HG03442 (cell line): Measurements from ENCODE around the gene PYROXD2.
"Not testable (repeated sequence)": the region's sequence is repeated elsewhere in the genome, so short reads cannot be mapped to it uniquely, and the experiment has no call there.

Experiments used
- ATAC-seq: cut with Tn5 transposase; IDR thresholded peaks from one replicate; pipeline ENCODE4 v1.9.1; 2021; ENCODE audit warnings: mild to moderate bottlenecking, moderate library complexity; ENCODE audit not compliant: unreplicated experiment

The PYROXD2 gene

GRCh38 chr10:98396096-98397063 is 18.6 kb downstream of the PYROXD2 start:
- ATAC-seq: no peak

- no peak for ATAC-seq
These were observed 20.0 kb downstream of the PYROXD2 start for GRCh38 chr10:98394851-98395440.

- peak; percentile 52 for ATAC-seq
These were observed 23.4 kb downstream of the PYROXD2 start for GRCh38 chr10:98391578-98391991.

- peak; percentile 32 for ATAC-seq
These were observed 23.9 kb downstream of the PYROXD2 start for GRCh38 chr10:98391065-98391464.

GRCh38 chr10:98390406-98390805 is 24.6 kb downstream of the PYROXD2 start:
- ATAC-seq: no peak

- no peak for ATAC-seq
These were observed 25.6 kb downstream of the PYROXD2 start for GRCh38 chr10:98389398-98389797.

- ATAC-seq: no peak
These were observed 26.8 kb downstream of the PYROXD2 start for GRCh38 chr10:98388101-98388655.

- no peak for ATAC-seq
These were observed 30.4 kb downstream of the PYROXD2 start for GRCh38 chr10:98384531-98385133.

GRCh38 chr10:98383869-98384268 is 31.1 kb downstream of the PYROXD2 start:
- no peak for ATAC-seq

- ATAC-seq: not testable (repeated sequence)
These were observed 31.8 kb downstream of the PYROXD2 start for GRCh38 chr10:98383134-98383667.

- no peak for ATAC-seq
These were observed 32.3 kb downstream of the PYROXD2 start for GRCh38 chr10:98382691-98383101.

- no peak for ATAC-seq
These were observed 34.3 kb downstream of the PYROXD2 start for GRCh38 chr10:98380493-98381339.

- ATAC-seq: no peak
These were observed 36.3 kb downstream of the PYROXD2 start for GRCh38 chr10:98378722-98379121.

- no peak for ATAC-seq
These were observed 37.4 kb downstream of the PYROXD2 start for GRCh38 chr10:98377536-98377935.

GRCh38 chr10:98377001-98377400 is 38.0 kb downstream of the PYROXD2 start:
- ATAC-seq: no peak

- no peak for ATAC-seq
These were observed 38.5 kb downstream of the PYROXD2 start for GRCh38 chr10:98376485-98376884.

- no peak for ATAC-seq
These were observed 40.6 kb downstream of the PYROXD2 start for GRCh38 chr10:98374217-98374985.

- no peak for ATAC-seq
These were observed 41.5 kb downstream of the PYROXD2 start for GRCh38 chr10:98373260-98374040.
